Omental fat pad (tissue), 4 donors: ENCODE measurements around the gene FTSJ3. TPM values are rescaled to one million over a fixed set of nuclear protein-coding genes. Genes with fewer than 3 reads are reported as not detected.

Experiments
- ATAC-seq: fragments of 150-250 bp; one replicate; pipeline ENCODE4 v1.9.1; 2016; ENCODE audit warnings: mild to moderate bottlenecking, moderate library complexity; ENCODE audit not compliant: low FRiP score
- DNase-seq: peaks from one replicate; pipeline ENCODE4 v3.0.0-alpha.2; 2019; ENCODE audit warnings: low spot score
- CTCF ChIP-seq, 3 donors: fragments of 450-650 bp; IDR thresholded peaks; one replicate each; pipeline ENCODE4 v1.5.1; 2016 to 2017; ENCODE audit warnings: antibody characterized with exemption in 3 of 3, mild to moderate bottlenecking in 3 of 3, moderate library complexity in 2 of 3
- total RNA-seq, 4 donors: library from RNA; depleted of rRNA; stranded (reverse); fragments of >200 nt; gene quantifications; one replicate each; pipeline ENCODE4 v1.1.0, GENCODE V29; 2016

FTSJ3 gene
- total RNA-seq, 4 donors from 2014 or later = 39.1 to 46.4 (median 40.4) TPM

GRCh38 chr17:63780507-63780906, 47.0 kb downstream of the FTSJ3 start:
- TF ChIP-seq CTCF (IDR thresholded peaks at IDR 0.05) = no peak
- no peak for DNase-seq
- ATAC-seq = no peak

- TF ChIP-seq CTCF (IDR thresholded peaks at IDR 0.05) = no peak
- DNase-seq (no peak), ATAC-seq (no peak)
These were observed 52.0 kb downstream of the FTSJ3 start for GRCh38 chr17:63775420-63775819.

GRCh38 chr17:63774969-63775265, 52.5 kb downstream of the FTSJ3 start:
- ATAC-seq (no peak), DNase-seq (no peak)
- no peak for TF ChIP-seq CTCF (IDR thresholded peaks at IDR 0.05)

- ATAC-seq (peak; percentile 13), DNase-seq (peak; percentile 66)
- no peak for TF ChIP-seq CTCF (IDR thresholded peaks at IDR 0.05)
These were observed 53.1 kb downstream of the FTSJ3 start, which contains the start of gene DDX42 for GRCh38 chr17:63774141-63774968. Gene DDX42, plus strand, starts transcription at chr17:63774170. Its CDS starts 12,880 bp downstream, at chr17:63787050.

GRCh38 chr17:63773272-63774140, 54.0 kb downstream of the FTSJ3 start, which contains the start of gene CCDC47:
Gene CCDC47, minus strand, starts transcription at chr17:63773597. Its CDS starts 7,422 bp downstream, at chr17:63766175.
- peak; percentile 82 for DNase-seq
- ATAC-seq = peak; percentile 97

GRCh38 chr17:63772801-63773271, 54.6 kb downstream of the FTSJ3 start:
- DNase-seq = no peak
- no peak for TF ChIP-seq CTCF (IDR thresholded peaks at IDR 0.05)
- no peak for ATAC-seq

More at GRCh38 chr17:63773272-63774140, 54.0 kb downstream of the FTSJ3 start, which contains the start of gene CCDC47:
- no peak for TF ChIP-seq CTCF (IDR thresholded peaks at IDR 0.05)

Other genes starting within 250 kb of the FTSJ3 start
- gene TACO1, start 226.8 kb downstream of the FTSJ3 start, total RNA-seq = 10 to 100 TPM in 2 of 4 donors, 1 to 10 TPM in 2; 8.5 to 12.0 (median 10.1) TPM
- gene MAP3K3, start 205.2 kb downstream of the FTSJ3 start, total RNA-seq = 10 to 100 TPM; 47.0 to 89.8 (median 53.7) TPM
- gene LIMD2, start 127.5 kb downstream of the FTSJ3 start, total RNA-seq = 10 to 100 TPM in 2 of 4 donors, 1 to 10 TPM in 2; 4.4 to 44.9 (median 16.5) TPM
- 10 to 100 TPM; 16.5 to 32.3 (median 22.4) TPM for gene STRADA, start 85.9 kb downstream of the FTSJ3 start, total RNA-seq
- gene CCDC47, start 54.1 kb downstream of the FTSJ3 start, total RNA-seq = 100 to 1,000 TPM in 1 of 4 donors, 10 to 100 TPM in 3; 59.2 to 103 (median 62.0) TPM
- 100 to 1,000 TPM in 2 of 4 donors, 10 to 100 TPM in 2; 87.2 to 150 (median 112) TPM for gene DDX42, start 53.5 kb downstream of the FTSJ3 start, total RNA-seq
- gene PSMC5, start 232 bp downstream of the FTSJ3 start, total RNA-seq = 100 to 1,000 TPM in 3 of 4 donors, 10 to 100 TPM in 1; 91.0 to 119 (median 103) TPM
- gene SMARCD2, start 15.0 kb upstream of the FTSJ3 start, total RNA-seq = 100 to 1,000 TPM in 3 of 4 donors, 10 to 100 TPM in 1; 77.5 to 246 (median 109) TPM
- not detected for gene CSH2, start 46.0 kb upstream of the FTSJ3 start, total RNA-seq
- not detected for gene GH2, start 54.3 kb upstream of the FTSJ3 start, total RNA-seq
- gene CSH1, start 68.9 kb upstream of the FTSJ3 start, total RNA-seq = not detected
- not detected for gene CSHL1, start 83.6 kb upstream of the FTSJ3 start, total RNA-seq
- not detected for gene GH1, start 91.2 kb upstream of the FTSJ3 start, total RNA-seq
- 10 to 100 TPM in 1 of 4 donors, 1 to 10 TPM in 3; 4.0 to 15.8 (median 6.0) TPM for gene CD79B, start 104.7 kb upstream of the FTSJ3 start, total RNA-seq
- gene SCN4A, start 145.3 kb upstream of the FTSJ3 start, total RNA-seq = 10 to 100 TPM in 3 of 4 donors, 1 to 10 TPM in 1; 7.0 to 43.3 (median 15.1) TPM
- 1 to 10 TPM in 1 of 4 donors, under 1 TPM in 3; 0.19 to 1.1 (median 0.55) TPM for gene PRR29, start 170.7 kb upstream of the FTSJ3 start, total RNA-seq
- 100 to 1,000 TPM in 3 of 4 donors, 10 to 100 TPM in 1; 57.7 to 252 (median 137) TPM for gene ICAM2, start 193.0 kb upstream of the FTSJ3 start, total RNA-seq